HEK293 (cell line): Measurements from ENCODE around the gene LIN54.

Source experiments
- HOXA7 ChIP-seq: sonication (generic); formaldehyde crosslinking; IDR thresholded peaks from 2 replicates; pipeline ENCODE4 v1.8.1; 2022; ENCODE audit warnings: missing genetic modification reagents, borderline replicate concordance
- KLF9 ChIP-seq: fragments of 450-650 bp; formaldehyde crosslinking; IDR thresholded peaks from 2 replicates; pipeline ENCODE4 v1.5.1; 2016; ENCODE audit warnings: missing biosample characterization, missing genetic modification characterization, low read depth
- SCRT2 ChIP-seq: fragments of 450-650 bp; formaldehyde crosslinking; IDR thresholded peaks from 2 replicates; pipeline ENCODE4 v1.5.1; 2016; ENCODE audit warnings: missing biosample characterization, missing genetic modification characterization
- TCF7L2 ChIP-seq: IDR thresholded peaks from 2 replicates; pipeline ENCODE4 v1.6.1; 2011; ENCODE audit warnings: low read depth, mild to moderate bottlenecking, inconsistent platforms, low read length, moderate library complexity, borderline replicate concordance
- ZBTB17 ChIP-seq: fragments of 450-650 bp; formaldehyde crosslinking; IDR thresholded peaks from 2 replicates; pipeline ENCODE4 v1.5.1; 2016; ENCODE audit warnings: missing biosample characterization, missing genetic modification characterization
- ZIC2 ChIP-seq: fragments of 450-650 bp; formaldehyde crosslinking; IDR thresholded peaks from 2 replicates; pipeline ENCODE4 v1.5.1; 2016; ENCODE audit warnings: missing biosample characterization, missing genetic modification characterization
- ZNF16 ChIP-seq: fragments of 450-650 bp; formaldehyde crosslinking; IDR thresholded peaks from 2 replicates; pipeline ENCODE4 v1.5.1; 2016; ENCODE audit warnings: low read depth, missing biosample characterization, missing genetic modification characterization
- ZNF174 ChIP-seq: fragments of 450-650 bp; formaldehyde crosslinking; IDR thresholded peaks from 2 replicates; pipeline ENCODE4 v1.5.0; 2017; ENCODE audit warnings: missing biosample characterization, mild to moderate bottlenecking, missing genetic modification characterization
- ZNF324 ChIP-seq: fragments of 450-650 bp; formaldehyde crosslinking; IDR thresholded peaks from 2 replicates; pipeline ENCODE4 v1.5.1; 2016; ENCODE audit warnings: missing biosample characterization, missing genetic modification characterization
- ZNF561 ChIP-seq: fragments of 450-650 bp; IDR thresholded peaks from 2 replicates; pipeline ENCODE4 v1.5.1; 2018; ENCODE audit warnings: missing biosample characterization, missing genetic modification characterization, borderline replicate concordance
- ZNF571 ChIP-seq: fragments of 450-650 bp; formaldehyde crosslinking; IDR thresholded peaks from 2 replicates; pipeline ENCODE4 v1.5.0; 2017; ENCODE audit warnings: missing biosample characterization, missing genetic modification characterization
- ZNF626 ChIP-seq: fragments of 450-650 bp; sonication (Bioruptor Pico); formaldehyde crosslinking; IDR thresholded peaks from 2 replicates; pipeline ENCODE4 v1.5.1; 2018; ENCODE audit warnings: missing biosample characterization, missing genetic modification characterization, inconsistent platforms
- ZNF707 ChIP-seq: fragments of 450-650 bp; formaldehyde crosslinking; IDR thresholded peaks from 2 replicates; pipeline ENCODE4 v1.5.1; 2016; ENCODE audit warnings: missing biosample characterization, missing genetic modification characterization
- ZXDB ChIP-seq: fragments of 450-650 bp; formaldehyde crosslinking; IDR thresholded peaks from 2 replicates; pipeline ENCODE4 v1.5.1; 2016; ENCODE audit warnings: missing biosample characterization, missing genetic modification characterization
- TF ChIP-seq, protein P1 (sequence below): fragments of 450-650 bp; formaldehyde crosslinking; IDR thresholded peaks from 2 replicates; pipeline ENCODE4 v1.5.1; 2017; ENCODE audit warnings: missing biosample characterization, missing genetic modification characterization
- TF ChIP-seq, protein P2 (sequence below): fragments of 450-650 bp; formaldehyde crosslinking; IDR thresholded peaks from 2 replicates; pipeline ENCODE4 v1.5.1; 2016; ENCODE audit warnings: missing biosample characterization, missing genetic modification characterization
- TF ChIP-seq, protein P3 (sequence below): fragments of 450-650 bp; formaldehyde crosslinking; IDR thresholded peaks from 2 replicates; pipeline ENCODE4 v1.5.1; 2016; ENCODE audit warnings: missing biosample characterization, missing genetic modification characterization, borderline replicate concordance
- TF ChIP-seq, protein P4 (sequence below): fragments of 450-650 bp; formaldehyde crosslinking; IDR thresholded peaks from 2 replicates; pipeline ENCODE4 v1.5.1; 2016; ENCODE audit warnings: missing biosample characterization, missing genetic modification characterization
- TF ChIP-seq, protein P5 (sequence below): fragments of 450-650 bp; formaldehyde crosslinking; IDR thresholded peaks from 2 replicates; pipeline ENCODE4 v1.5.1; 2016; ENCODE audit warnings: missing biosample characterization, missing genetic modification characterization
- TF ChIP-seq, protein P6 (sequence below): IDR thresholded peaks from 2 replicates; pipeline ENCODE4 v1.6.1; 2011; ENCODE audit warnings: mild to moderate bottlenecking, low read depth, low read length, borderline replicate concordance
- TF ChIP-seq, protein P7 (sequence below): fragments of 450-650 bp; formaldehyde crosslinking; IDR thresholded peaks from 2 replicates; pipeline ENCODE4 v1.5.1; 2016; ENCODE audit warnings: missing biosample characterization, missing genetic modification characterization, low read depth
- TF ChIP-seq, protein P8 (sequence below): fragments of 450-650 bp; formaldehyde crosslinking; IDR thresholded peaks from 2 replicates; pipeline ENCODE4 v1.5.1; 2016; ENCODE audit warnings: missing biosample characterization, missing genetic modification characterization, borderline replicate concordance

Gene LIN54

DNA sequence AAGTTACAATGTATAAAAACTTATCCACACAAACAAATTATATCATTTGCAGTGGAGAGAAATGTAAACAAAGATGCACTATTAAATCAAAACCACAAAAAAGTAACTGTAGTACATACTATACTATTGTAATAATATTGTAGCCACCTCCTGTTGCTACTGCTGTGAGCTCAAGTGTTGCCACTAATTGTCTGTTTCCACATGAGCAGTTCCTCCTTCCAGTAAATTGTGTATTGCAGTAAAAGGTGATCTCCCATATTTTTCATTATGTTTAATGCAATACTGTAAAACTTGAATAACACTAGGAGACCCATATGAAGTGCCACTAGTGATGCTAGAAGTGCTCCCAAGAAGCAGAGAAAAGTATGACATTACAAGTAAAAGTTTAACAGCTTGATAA is 11.7 kb downstream of the LIN54 start (continued):
- TF ChIP-seq, protein P1, sequence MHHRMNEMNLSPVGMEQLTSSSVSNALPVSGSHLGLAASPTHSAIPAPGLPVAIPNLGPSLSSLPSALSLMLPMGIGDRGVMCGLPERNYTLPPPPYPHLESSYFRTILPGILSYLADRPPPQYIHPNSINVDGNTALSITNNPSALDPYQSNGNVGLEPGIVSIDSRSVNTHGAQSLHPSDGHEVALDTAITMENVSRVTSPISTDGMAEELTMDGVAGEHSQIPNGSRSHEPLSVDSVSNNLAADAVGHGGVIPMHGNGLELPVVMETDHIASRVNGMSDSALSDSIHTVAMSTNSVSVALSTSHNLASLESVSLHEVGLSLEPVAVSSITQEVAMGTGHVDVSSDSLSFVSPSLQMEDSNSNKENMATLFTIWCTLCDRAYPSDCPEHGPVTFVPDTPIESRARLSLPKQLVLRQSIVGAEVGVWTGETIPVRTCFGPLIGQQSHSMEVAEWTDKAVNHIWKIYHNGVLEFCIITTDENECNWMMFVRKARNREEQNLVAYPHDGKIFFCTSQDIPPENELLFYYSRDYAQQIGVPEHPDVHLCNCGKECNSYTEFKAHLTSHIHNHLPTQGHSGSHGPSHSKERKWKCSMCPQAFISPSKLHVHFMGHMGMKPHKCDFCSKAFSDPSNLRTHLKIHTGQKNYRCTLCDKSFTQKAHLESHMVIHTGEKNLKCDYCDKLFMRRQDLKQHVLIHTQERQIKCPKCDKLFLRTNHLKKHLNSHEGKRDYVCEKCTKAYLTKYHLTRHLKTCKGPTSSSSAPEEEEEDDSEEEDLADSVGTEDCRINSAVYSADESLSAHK (tag by site-specific recombination): peak; percentile 36; the same call in 1 of the 2 replicates
- no peak for TF ChIP-seq ZNF707 (tag by site-specific recombination)
- peak; percentile 85 for TF ChIP-seq SCRT2 (tag by site-specific recombination)
- TF ChIP-seq, protein P2, sequence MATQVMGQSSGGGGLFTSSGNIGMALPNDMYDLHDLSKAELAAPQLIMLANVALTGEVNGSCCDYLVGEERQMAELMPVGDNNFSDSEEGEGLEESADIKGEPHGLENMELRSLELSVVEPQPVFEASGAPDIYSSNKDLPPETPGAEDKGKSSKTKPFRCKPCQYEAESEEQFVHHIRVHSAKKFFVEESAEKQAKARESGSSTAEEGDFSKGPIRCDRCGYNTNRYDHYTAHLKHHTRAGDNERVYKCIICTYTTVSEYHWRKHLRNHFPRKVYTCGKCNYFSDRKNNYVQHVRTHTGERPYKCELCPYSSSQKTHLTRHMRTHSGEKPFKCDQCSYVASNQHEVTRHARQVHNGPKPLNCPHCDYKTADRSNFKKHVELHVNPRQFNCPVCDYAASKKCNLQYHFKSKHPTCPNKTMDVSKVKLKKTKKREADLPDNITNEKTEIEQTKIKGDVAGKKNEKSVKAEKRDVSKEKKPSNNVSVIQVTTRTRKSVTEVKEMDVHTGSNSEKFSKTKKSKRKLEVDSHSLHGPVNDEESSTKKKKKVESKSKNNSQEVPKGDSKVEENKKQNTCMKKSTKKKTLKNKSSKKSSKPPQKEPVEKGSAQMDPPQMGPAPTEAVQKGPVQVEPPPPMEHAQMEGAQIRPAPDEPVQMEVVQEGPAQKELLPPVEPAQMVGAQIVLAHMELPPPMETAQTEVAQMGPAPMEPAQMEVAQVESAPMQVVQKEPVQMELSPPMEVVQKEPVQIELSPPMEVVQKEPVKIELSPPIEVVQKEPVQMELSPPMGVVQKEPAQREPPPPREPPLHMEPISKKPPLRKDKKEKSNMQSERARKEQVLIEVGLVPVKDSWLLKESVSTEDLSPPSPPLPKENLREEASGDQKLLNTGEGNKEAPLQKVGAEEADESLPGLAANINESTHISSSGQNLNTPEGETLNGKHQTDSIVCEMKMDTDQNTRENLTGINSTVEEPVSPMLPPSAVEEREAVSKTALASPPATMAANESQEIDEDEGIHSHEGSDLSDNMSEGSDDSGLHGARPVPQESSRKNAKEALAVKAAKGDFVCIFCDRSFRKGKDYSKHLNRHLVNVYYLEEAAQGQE: no peak
- no peak for TF ChIP-seq HOXA7
- TF ChIP-seq, protein P3, sequence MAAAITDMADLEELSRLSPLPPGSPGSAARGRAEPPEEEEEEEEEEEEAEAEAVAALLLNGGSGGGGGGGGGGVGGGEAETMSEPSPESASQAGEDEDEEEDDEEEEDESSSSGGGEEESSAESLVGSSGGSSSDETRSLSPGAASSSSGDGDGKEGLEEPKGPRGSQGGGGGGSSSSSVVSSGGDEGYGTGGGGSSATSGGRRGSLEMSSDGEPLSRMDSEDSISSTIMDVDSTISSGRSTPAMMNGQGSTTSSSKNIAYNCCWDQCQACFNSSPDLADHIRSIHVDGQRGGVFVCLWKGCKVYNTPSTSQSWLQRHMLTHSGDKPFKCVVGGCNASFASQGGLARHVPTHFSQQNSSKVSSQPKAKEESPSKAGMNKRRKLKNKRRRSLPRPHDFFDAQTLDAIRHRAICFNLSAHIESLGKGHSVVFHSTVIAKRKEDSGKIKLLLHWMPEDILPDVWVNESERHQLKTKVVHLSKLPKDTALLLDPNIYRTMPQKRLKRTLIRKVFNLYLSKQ (tag by site-specific recombination): no peak
- peak; percentile 47; the same call in 1 of the 2 replicates for TF ChIP-seq ZIC2
- no peak for TF ChIP-seq ZBTB17 (tag by site-specific recombination)
- no peak for TF ChIP-seq ZNF626 (tag by site-specific recombination)
- TF ChIP-seq, protein P4, sequence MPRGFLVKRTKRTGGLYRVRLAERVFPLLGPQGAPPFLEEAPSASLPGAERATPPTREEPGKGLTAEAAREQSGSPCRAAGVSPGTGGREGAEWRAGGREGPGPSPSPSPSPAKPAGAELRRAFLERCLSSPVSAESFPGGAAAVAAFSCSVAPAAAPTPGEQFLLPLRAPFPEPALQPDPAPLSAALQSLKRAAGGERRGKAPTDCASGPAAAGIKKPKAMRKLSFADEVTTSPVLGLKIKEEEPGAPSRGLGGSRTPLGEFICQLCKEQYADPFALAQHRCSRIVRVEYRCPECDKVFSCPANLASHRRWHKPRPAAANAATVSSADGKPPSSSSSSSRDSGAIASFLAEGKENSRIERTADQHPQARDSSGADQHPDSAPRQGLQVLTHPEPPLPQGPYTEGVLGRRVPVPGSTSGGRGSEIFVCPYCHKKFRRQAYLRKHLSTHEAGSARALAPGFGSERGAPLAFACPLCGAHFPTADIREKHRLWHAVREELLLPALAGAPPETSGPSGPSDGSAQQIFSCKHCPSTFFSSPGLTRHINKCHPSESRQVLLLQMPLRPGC (tag by site-specific recombination): no peak
- no peak for TF ChIP-seq ZNF174
- no peak for TF ChIP-seq ZNF16 (tag by site-specific recombination)
- no peak for TF ChIP-seq TCF7L2
- TF ChIP-seq, protein P5, sequence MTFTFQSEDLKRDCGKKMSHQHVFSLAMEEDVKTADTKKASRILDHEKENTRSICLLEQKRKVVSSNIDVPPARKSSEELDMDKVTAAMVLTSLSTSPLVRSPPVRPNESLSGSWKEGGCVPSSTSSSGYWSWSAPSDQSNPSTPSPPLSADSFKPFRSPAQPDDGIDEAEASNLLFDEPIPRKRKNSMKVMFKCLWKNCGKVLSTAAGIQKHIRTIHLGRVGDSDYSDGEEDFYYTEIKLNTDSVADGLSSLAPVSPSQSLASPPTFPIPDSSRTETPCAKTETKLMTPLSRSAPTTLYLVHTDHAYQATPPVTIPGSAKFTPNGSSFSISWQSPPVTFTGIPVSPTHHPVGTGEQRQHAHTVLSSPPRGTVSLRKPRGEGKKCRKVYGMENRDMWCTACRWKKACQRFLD (tag by site-specific recombination): no peak
- TF ChIP-seq, protein P6, sequence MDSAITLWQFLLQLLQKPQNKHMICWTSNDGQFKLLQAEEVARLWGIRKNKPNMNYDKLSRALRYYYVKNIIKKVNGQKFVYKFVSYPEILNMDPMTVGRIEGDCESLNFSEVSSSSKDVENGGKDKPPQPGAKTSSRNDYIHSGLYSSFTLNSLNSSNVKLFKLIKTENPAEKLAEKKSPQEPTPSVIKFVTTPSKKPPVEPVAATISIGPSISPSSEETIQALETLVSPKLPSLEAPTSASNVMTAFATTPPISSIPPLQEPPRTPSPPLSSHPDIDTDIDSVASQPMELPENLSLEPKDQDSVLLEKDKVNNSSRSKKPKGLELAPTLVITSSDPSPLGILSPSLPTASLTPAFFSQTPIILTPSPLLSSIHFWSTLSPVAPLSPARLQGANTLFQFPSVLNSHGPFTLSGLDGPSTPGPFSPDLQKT: no peak
- TF ChIP-seq ZNF561 (tag by site-specific recombination): 0 out of 2 replicates have a peak, but pooled peaks have one; percentile 66
- TF ChIP-seq, protein P7, sequence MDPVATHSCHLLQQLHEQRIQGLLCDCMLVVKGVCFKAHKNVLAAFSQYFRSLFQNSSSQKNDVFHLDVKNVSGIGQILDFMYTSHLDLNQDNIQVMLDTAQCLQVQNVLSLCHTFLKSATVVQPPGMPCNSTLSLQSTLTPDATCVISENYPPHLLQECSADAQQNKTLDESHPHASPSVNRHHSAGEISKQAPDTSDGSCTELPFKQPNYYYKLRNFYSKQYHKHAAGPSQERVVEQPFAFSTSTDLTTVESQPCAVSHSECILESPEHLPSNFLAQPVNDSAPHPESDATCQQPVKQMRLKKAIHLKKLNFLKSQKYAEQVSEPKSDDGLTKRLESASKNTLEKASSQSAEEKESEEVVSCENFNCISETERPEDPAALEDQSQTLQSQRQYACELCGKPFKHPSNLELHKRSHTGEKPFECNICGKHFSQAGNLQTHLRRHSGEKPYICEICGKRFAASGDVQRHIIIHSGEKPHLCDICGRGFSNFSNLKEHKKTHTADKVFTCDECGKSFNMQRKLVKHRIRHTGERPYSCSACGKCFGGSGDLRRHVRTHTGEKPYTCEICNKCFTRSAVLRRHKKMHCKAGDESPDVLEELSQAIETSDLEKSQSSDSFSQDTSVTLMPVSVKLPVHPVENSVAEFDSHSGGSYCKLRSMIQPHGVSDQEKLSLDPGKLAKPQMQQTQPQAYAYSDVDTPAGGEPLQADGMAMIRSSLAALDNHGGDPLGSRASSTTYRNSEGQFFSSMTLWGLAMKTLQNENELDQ (tag by site-specific recombination): no peak
- TF ChIP-seq ZNF324: no peak
- no peak for TF ChIP-seq KLF9
- TF ChIP-seq, protein P8, sequence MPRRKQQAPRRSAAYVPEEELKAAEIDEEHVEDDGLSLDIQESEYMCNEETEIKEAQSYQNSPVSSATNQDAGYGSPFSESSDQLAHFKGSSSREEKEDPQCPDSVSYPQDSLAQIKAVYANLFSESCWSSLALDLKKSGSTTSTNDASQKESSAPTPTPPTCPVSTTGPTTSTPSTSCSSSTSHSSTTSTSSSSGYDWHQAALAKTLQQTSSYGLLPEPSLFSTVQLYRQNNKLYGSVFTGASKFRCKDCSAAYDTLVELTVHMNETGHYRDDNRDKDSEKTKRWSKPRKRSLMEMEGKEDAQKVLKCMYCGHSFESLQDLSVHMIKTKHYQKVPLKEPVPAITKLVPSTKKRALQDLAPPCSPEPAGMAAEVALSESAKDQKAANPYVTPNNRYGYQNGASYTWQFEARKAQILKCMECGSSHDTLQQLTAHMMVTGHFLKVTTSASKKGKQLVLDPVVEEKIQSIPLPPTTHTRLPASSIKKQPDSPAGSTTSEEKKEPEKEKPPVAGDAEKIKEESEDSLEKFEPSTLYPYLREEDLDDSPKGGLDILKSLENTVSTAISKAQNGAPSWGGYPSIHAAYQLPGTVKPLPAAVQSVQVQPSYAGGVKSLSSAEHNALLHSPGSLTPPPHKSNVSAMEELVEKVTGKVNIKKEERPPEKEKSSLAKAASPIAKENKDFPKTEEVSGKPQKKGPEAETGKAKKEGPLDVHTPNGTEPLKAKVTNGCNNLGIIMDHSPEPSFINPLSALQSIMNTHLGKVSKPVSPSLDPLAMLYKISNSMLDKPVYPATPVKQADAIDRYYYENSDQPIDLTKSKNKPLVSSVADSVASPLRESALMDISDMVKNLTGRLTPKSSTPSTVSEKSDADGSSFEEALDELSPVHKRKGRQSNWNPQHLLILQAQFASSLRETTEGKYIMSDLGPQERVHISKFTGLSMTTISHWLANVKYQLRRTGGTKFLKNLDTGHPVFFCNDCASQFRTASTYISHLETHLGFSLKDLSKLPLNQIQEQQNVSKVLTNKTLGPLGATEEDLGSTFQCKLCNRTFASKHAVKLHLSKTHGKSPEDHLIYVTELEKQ (tag by site-specific recombination): no peak
- no peak for TF ChIP-seq ZNF571 (tag by site-specific recombination)
- no peak for TF ChIP-seq ZXDB (tag by site-specific recombination)
